ENCODE measurements around the gene KIAA0930.
"Not testable (repeated sequence)": the region's sequence is repeated elsewhere in the genome, so short reads cannot be mapped to it uniquely, and the experiment has no call there.

Gene KIAA0930

DNA sequence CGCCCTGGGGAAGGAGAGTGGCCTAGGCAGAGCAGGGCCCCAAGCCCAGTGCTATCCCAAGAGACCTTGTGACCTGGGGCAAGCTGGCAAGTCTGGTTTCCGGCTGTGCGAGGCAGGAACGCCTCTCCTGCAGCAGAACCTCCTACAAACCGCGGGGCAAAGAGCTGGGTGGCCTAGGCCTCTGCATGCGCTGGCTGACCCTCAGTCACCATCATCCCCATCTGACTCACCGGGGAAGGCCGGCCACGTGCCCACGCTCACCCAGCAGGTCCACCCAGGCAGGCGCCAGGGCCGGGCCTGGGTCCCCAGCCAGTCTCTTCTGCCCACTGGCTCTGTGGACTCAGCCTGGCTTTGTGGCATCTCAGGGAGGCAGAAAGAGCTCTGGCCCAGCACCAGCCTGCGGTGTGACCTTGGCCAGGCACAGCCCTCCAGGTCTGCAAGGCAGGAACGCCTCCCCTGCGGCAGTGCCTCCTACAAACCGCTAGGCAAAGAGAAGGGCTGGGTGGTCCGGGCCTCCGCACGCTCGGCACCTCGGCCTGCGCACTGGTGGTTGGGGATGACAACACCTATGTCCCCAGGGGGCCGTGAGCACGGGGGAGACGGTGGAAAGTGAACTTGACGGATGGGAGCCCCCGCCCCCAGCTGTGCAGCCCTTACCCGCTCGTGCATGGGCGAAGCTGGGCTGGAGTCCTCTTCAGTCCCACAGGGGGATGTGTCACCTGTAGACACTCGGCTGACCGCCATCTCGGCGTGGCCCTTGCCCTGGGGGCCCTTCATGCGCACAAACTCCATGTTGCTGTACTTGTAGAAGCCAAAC, 38.2 kb downstream of the KIAA0930 start:
- no peak for DNase-seq (ENCODE audit: extremely low read depth in 1 of 2, low read depth in 1 of 2)

DNA sequence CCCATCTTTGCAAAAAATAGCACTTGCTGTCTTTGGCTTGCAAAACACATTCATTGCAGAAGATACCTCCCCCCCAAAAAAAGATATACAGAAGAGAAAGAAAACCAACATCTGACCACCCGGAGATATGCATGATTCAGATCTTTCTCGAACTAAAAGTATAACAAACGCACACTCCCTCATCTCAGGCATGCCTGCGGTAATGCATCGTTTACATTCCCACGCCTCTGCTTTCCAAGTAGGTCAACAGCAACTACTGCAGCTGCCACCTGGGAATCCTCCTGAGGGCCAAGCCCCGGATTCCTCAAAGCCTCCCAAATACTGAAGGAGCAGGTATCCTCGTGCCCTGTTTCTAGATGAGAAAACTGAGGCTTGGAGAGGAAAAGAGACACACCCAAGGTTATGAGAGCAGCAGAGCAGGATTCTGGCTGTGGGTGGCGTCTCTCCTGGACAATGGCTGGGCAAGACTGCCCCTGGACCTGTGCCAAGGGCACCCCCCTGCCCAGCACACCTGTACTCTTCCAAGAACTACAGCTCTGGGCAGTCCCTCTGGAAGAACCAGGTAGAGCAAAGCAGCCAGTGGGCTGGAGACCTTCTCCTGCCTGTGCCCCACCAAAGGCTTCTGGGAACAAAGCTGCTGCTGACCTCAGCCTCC, 38.9 kb downstream of the KIAA0930 start:
- no peak for DNase-seq (ENCODE audit: extremely low read depth in 1 of 2, low read depth in 1 of 2)

DNA sequence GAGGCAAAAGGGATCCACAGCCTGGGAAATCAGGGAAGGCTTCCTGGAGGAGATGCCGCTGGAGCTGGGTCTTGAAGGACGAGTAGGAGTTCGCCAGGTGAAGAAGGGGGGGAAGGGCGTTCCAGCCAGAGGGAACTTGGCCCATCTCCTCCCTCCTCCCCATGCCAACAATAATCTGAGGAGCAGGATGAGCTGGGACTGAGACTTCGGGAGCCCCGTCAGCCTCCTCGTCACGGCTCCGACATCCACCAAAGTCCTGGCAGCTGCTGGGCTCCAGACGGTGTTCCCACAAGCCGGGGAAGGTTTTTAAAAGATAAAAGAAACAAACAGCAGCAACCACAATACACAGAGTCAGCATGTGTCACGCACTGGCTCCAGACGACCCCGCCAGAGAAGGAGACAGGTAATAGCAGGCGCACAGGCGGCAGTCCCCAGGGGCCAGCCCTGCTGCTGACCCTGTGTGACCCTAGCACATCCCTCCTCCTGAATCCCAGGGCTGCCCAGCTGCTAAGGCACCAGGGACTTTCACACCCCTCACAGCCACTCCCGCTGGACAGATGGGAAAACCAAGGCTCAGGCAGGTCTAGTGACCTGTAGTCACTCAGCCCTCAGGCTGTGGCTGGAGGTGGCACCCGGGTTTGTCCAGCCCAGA, 39.7 kb downstream of the KIAA0930 start:
- no peak for DNase-seq (ENCODE audit: extremely low read depth in 1 of 2, low read depth in 1 of 2)

DNA sequence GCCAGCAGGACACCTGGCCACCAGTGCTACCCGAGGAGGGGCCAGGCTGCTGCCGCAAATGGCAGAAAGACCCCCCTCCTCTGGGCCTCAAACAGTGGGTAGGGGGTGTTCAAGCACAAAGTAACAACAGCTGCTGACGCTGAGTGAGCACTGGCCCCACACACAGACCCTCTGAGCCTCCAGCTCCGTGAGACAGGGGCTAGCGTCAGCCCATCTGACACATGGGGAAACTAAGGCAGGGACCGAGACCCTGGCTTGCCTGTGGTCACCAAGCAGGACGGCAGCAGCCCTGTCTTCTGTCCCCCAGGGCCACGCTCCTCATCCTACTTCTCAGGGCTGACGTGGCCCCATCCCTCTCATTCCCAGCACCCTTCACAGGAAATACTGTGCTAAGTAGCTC, 40.5 kb downstream of the KIAA0930 start:
- no peak for DNase-seq (ENCODE audit: extremely low read depth in 1 of 2, low read depth in 1 of 2)

DNA sequence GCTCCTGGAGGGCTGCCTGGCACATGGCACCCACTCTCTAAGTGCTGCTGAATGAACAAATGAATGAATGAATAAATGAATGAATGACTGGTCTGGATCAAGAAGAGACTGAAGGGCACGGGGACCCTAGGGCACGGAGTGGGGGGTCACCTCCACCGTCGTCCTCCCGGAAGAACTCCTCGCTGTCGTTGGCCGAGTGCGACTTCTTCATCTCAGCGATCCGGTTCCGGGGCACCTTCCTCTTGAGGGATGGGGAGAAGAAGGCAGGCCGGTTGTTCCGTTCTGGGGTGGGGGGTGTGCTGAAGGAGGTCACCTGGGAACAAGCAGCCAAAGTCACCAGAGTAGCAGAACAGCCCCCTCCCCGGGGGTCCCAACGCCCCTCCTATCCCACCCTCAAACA, 41.0 kb downstream of the KIAA0930 start:
- no peak for DNase-seq (ENCODE audit: extremely low read depth in 1 of 2, low read depth in 1 of 2)

DNA sequence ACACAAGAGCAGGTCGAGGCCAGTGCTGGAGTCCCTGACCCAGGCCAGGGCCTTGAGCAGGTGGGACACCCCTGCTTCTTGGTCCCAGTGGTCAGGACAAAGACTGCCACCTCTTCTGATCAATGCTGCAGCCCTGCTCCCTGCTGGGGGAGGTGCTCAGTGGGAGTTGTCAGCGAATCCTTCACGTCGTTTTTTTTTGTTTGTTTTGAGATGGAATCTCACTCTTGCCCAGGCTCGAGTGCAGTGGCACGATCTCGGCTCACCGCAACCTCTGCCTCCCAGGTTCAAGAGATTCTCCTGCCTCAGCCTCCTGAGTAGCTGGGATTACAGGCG, 42.3 kb downstream of the KIAA0930 start:
- DNase-seq (ENCODE audit: extremely low read depth in 1 of 2, low read depth in 1 of 2), result no peak

DNA sequence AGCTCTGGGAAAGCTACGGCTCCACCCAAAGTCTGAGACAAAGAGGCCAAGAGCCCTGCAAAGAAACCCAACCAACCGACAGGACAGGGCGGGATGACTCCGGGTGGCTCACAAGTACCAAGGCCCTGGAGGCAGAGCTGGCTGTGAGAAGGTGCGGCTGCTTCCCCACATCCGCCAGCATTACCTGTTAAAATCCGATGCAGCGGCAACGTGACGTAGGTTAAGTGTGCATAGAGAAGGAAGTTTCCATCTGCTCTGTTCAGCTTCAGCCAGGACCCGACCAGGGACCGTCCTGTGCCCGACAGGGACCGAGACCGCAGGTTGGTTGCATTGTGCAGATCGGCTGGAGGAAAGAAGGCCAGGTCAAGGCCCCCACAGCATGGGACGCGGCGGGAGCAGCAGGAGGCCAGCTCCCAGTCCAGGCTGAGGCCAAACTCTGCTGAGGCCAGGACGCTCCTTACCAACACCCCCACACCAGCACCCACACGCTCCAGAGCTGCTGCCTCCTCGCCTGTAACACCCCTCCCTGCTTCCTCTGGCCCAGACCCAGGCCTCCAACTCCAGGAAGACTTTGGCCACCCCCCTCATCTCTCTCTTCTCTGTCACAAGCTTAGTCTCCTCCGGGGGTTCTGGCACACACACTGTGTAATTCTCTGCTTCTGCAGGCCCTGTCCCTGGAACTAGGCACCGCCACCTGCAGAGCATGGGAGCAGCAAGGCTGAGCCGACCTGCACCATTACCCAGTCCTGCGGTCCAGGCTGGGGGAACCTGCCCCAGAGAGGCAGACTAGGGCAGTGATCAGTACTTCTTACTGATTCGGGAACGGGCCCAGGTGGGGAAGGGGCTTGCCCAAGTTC, 42.9 kb downstream of the KIAA0930 start:
- no peak for DNase-seq (ENCODE audit: extremely low read depth in 1 of 2, low read depth in 1 of 2)

DNA sequence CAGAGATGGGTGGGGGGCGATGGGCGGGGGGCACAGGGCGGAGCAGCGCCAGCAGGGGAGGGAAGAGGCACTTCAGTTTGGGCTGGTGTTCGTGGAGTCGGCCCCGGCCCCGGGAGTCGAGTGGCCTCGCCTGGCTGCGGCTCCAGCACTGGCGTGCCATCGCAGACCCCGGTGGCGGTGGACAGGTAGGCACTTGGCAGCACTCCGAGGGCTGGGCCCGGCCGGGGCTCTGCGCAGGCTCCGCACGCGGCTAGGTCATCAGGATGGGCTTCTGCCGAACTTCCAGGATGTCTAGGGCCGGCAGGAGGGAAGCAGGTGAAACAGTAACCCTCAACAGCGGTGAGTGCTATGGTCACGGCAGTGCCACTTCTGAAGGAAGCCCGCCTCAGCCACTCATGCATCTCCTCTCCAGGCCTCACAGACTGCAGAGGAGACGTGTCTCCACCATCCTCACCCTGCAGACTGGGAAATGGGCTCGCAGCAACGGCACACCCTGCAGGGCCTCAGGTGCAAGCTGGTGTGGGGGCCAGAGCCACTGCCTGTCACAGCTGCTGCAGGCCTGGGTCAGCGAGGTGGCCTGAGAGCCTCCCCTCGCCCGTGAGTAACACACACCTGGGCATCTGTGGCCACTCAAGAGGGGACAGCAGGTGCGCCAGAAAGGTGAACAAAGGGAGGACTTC, 43.6 kb downstream of the KIAA0930 start:
- DNase-seq (ENCODE audit: extremely low read depth in 1 of 2, low read depth in 1 of 2), result no peak

DNA sequence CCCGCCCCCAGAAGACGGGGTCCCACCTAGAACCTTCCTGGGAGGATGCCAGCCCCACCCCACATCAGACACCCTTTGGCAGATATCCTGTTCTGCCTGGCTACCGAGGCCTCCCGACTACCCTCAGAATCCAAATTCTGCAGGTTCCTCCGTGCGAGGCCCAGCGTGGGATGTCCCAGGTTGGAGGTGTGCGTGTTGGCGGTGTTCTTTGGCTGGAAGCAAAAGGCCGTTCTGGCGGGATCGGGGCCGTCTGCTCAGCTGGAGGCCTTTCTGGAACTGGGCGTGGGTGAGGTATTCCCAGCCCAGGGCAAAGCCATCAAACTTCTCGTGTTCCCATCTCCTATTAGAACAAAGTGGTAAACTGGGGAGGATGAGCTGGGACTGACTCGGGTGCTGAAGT, 44.4 kb downstream of the KIAA0930 start:
- no peak for DNase-seq (ENCODE audit: extremely low read depth in 1 of 2, low read depth in 1 of 2)

DNA sequence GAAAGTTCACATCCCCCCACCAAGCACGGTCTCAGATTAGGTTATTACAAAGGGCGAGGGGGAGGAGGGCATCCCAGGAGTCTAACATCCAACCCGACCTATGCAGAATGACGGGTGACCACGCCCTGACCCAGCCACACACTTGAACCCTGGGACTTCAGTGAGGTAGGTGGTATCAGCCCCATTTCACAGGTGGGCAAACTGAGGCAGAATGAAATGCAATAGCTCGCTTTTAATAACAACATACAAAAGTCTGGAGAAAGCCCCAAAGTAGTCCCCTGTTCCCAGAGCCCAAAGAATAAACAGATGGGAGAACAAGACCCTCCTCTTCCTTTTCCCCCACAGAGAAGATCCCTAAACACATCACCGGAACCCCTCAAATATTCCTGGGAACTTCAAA, 45.1 kb downstream of the KIAA0930 start:
- DNase-seq (ENCODE audit: extremely low read depth in 1 of 2, low read depth in 1 of 2), result no peak

DNA sequence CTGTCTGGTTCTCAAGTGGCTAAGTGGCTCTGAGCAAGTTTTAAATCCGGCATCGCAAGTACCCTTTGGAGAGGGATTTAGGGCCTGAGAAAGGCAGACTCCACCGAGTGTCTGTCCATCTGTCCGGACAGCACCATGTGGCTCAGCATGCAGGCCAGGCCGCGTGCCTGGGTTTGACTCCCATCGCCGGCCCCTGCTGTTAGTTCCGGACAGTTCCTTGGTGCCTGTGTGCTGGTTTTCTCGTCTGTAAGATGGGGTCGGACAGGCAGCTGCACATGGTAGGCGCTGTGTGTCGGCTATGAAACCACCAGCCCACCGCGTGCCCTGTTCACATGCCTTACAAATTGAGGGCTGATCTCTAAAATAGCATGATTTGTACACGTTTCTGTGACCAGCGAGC, 46.0 kb downstream of the KIAA0930 start:
- no peak for DNase-seq (ENCODE audit: extremely low read depth in 1 of 2, low read depth in 1 of 2)

DNA sequence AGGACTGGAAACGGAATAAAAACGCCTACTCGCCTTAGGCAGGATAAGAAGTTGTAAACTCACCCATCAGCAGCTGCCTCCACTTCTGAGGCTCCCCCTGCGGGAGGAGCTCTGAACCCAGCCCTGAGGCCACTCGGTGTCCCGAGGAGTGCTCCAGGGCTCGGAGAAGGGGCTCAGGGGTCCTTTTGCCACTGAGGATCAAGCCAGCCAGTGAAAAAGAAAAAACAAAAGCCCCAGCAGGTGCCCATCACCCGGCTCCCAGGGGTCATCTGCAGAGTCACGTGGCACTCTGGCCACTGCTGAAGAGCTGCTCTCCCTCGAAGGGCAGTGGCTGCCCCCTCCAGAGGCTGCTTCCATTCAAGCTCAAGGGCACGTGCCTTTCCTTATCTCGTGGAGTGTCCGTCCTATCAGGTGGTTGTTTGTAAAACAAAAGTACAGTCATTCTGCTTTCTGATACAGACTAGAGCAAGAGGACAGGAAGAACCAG, 48.0 kb downstream of the KIAA0930 start:
- DNase-seq (ENCODE audit: extremely low read depth in 1 of 2, low read depth in 1 of 2), result no peak

DNA sequence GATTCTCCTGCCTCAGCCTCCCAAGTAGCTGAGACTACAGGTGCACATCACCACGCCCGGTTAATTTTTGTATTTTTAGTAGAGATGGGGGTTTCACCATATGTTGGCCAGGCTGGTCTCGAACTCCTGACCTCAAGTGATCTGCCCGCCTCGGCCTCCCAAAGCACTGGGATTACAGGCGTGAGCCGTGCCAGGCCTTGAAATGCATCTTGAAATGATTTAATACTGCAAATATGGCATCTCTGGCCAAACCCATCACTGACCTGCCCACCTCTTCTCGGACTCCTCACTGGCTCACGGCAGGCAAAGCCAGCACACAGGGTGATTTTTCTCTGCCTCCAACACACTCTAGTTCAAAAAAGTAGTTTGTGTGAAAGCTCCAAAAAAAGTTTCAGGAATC, 48.9 kb downstream of the KIAA0930 start:
- DNase-seq (ENCODE audit: extremely low read depth in 1 of 2, low read depth in 1 of 2), result not testable (repeated sequence)

DNA sequence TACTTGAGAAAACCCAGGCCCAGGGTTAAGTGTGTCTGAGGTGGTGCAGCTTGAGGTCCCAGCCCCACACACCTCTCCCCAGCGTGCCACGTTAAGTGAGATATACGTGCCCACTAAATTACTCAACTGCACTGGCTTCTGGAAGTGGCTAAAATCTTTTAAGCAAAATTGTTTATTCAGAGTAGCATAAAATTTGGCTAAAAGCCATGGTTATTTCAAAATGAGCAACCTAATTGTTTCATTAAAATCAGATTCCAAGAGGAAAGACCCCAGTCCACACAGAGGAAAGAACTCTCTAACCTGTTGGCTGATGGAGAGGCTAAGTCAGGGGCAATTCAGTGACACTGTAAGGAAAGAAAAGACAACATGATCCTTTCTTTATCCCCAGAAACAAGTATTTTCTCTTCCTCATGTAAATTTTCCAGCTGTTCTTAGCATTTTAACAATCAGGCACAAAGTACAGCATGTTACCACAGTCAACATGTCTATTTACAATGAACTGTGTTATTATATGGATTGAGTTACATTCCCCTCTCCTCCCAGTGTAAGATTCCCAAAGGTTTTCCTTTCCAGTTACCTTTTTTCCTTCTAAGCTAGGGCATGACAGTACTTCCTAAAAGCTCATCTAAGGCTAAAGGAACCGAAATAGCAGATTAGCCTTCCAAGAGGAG, 50.4 kb downstream of the KIAA0930 start:
- DNase-seq (ENCODE audit: extremely low read depth in 1 of 2, low read depth in 1 of 2), result no peak

DNA sequence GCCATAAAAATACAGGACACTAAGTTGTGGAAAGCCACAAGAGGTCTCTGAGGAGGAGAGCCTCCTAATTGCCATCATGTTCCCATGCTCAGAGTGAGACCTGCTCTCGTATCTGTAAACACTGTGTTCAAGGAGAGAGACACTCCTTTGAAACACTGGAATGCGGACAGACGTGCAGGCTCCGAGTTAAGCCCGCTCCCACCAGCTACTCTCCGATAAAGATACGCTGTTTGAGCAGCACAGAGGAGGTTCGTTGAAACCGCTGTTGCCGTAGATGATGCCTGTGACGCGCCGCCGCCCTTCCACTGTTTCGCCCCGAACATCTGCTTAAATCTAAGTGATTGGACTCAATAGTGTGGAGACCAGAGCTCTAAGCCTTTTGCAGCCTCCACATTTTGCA, 51.9 kb downstream of the KIAA0930 start:
- DNase-seq (ENCODE audit: extremely low read depth in 1 of 2, low read depth in 1 of 2), result no peak

DNA sequence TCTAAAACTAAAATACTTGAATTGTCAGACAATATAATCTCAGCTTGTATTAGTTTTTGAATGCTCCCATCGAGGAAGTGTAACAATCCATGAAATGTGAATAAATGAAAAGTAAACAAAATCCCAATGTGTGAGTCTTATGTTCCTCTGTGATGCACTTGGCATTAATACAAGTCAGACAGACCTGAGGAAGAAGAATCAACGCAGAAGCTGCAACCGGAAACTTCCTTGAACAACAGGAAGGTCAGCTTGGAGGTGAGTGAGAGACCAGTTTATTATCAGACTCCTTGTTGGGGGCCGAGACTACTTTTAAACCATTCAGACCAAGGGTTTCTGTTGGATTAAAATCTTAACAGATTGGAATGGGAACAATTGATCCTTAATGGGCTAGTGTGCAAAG, 52.8 kb downstream of the KIAA0930 start:
- no peak for DNase-seq (ENCODE audit: extremely low read depth in 1 of 2, low read depth in 1 of 2)

DNA sequence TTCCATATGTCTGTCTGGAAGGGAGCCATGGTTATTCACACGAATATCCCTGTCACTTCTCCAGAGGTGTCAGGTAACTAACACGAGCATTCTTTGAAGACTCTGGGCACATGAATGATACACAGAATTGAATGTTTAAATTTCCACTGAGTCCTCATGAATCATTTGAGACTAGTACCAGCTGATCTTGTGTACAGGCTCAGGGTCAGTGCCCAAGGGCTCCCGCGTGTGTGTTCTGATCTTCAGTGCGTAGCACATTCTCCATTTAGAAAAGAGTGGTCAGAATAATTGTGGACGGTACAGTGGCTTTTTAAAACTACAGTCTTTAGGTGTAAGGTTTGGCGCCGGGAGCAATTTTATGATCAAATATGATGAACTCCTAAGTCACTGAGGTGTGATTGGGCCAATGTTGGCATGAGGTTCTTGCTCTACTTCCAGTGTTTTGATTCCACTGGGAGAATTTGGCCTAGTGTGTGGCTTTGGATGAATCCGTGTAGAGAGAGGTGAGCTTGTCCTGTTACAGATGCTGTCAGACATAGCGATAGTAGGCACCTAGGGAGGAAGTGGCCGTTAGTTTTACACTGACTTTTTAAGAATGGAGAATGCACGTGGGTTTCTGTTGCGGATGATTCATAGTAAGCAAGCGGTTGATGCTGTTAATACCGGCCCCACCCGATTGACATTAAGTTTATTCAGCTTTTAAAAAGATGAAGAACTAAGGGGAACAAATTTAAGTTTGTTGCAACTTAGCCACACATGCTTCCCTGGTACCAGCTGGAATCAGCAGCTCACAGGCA, 54.8 kb downstream of the KIAA0930 start:
- no peak for DNase-seq (ENCODE audit: extremely low read depth in 1 of 2, low read depth in 1 of 2)

DNA sequence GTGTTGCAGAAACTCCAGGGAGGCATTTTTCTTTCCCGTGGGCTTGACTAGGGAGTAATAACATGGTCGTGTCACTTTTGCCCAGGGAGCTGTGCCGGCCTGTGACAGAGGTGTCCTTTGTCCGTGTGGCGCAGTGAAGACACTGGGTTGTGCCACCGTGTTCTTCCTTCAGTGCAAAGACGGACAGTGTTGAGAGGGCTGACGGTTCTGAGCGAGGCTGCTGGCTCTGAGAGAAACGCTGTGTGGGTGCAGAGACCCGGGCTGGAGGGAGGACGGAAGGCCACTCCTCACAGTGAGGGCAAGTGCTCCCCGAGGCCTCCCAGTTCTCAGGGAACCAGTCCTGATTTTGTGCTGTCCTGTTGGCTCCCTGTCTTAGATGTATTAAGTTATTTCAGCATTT, 56.7 kb downstream of the KIAA0930 start:
- DNase-seq (ENCODE audit: extremely low read depth in 1 of 2, low read depth in 1 of 2), result no peak

DNA sequence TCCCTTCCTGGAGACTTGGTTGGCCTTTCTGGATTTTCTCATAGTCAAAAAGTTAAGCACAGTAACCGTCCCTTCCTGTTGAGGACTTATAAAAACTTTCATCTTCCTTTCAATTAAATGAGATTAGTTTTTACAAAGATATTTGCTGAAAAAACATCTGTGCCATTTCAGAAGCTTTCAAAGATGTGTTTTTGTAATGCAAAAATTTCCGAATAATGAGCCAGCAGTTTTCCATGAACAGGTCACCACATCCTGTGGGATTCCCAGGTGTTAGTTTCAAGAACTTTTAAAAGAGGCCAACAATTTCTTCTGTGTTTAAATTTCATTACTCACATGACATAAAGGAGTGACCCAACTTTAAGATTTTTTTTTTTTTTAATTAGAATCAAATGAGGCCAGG, 58.9 kb downstream of the KIAA0930 start:
- no peak for DNase-seq (ENCODE audit: extremely low read depth in 1 of 2, low read depth in 1 of 2)

Measured in activated CD8-positive, alpha-beta memory T cell treated with anti-CD3 and anti-CD28 coated beads for 1 hour (primary cell).